Erythroblast (primary cell): ENCODE measurements around the gene LYPD6.

Experiments
- GATA1 ChIP-seq: IDR thresholded peaks from 2 replicates; pipeline ENCODE4 v1.6.1; 2011; ENCODE audit warnings: low read depth, mild to moderate bottlenecking, control low read depth, low read length, moderate library complexity
- POLR2A ChIP-seq: IDR thresholded peaks from 2 replicates; pipeline ENCODE4 v1.6.1; 2011; ENCODE audit warnings: mild to moderate bottlenecking, low read length

DNA sequence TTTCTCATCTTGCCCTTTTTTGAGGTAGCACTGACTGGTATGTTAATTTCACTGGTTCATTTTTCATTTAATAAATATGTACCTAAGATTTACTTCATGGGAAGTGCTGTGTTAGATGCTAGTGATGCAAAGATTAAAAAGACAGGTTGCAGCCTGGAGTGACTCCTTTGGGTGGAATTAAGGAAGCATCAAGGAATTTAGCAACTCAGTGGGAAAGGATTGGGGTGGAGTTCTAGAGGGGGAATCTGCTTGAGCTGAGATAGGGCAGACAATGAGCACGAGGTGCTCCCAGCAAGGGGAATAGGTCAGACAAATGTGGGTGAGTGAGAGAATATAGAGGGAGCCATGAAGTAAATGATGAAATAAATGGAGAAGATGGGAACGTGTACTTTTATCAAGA is 57.0 kb downstream of the LYPD6 start:
- TF ChIP-seq POLR2A (no peak), GATA1 (no peak)
